ENCODE data around the gene EIF4B. TPM values are rescaled to one million over a fixed set of nuclear protein-coding genes. Genes with fewer than 3 reads are reported as not detected.

The EIF4B gene, protein sequence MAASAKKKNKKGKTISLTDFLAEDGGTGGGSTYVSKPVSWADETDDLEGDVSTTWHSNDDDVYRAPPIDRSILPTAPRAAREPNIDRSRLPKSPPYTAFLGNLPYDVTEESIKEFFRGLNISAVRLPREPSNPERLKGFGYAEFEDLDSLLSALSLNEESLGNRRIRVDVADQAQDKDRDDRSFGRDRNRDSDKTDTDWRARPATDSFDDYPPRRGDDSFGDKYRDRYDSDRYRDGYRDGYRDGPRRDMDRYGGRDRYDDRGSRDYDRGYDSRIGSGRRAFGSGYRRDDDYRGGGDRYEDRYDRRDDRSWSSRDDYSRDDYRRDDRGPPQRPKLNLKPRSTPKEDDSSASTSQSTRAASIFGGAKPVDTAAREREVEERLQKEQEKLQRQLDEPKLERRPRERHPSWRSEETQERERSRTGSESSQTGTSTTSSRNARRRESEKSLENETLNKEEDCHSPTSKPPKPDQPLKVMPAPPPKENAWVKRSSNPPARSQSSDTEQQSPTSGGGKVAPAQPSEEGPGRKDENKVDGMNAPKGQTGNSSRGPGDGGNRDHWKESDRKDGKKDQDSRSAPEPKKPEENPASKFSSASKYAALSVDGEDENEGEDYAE
- total RNA-seq (631 and 674 TPM in 2 replicates), polyA plus RNA-seq (252 and 286 TPM in 2 replicates), polyA minus RNA-seq (480 and 587 TPM in 2 replicates)
- total RNA-seq (2013): 843 TPM

DNA sequence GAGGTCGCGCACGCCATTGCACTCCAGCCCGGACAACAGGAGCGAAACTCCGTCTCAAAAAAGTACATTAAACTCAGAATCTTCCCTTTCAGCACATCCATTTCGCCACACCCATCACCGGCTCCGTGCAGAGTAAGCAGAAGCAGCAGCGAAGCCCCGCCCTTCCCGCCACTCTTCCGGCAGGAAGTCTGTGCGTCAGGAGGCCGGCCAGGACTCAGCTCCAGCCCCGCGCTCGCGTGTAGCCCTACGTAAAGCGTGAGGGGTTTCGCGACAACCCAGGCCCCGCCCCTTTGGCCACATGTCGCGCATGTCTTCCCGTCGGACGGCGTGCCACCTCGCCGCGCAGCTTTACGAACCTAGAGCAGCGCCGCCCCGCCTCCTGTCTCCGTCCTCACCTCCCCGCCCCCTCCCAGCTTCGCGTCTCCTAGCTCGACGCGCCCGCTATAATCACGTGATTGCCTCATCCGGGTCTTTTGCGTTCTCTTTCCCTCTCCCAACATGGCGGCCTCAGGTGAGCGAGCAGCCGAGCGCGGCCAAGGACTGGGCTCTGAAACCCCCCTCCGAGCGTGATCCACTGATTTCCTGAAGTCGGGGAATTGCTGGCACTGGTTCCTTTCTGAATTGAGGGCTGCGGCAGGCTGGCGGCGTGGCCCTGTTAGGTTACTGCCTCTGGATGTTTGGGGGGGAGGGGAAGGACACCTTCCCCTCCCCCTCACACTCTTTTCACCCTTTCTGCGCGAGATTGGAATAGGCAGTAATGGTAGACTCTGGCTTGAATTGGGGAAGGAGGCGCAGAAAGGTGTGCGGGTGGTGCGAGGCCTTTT, at the start of gene EIF4B:
Gene EIF4B, plus strand, starts transcription at position 471 of the 824 bp plus-strand sequence. Its CDS starts 28 bp downstream, at position 499.
- H3K4me1 ChIP-seq (ENCODE audit: control insufficient read depth in 2 of 2, insufficient read depth in 2 of 2, low read length in 2 of 2): peaks cover 38 to 46% of the 10 kb centered on the region in 2 donors
- peak within 1 kb of the TSS; percentile 79 to 92 for H3K27ac ChIP-seq (ENCODE audit: low read length in 2 of 2)
- peak within 1 kb of the TSS; percentile 76 for H3K9ac ChIP-seq (ENCODE audit: low read length)
- peaks cover 44% of the 10 kb centered on the region for H3K4me1 Mint-ChIP-seq
- DNase-seq (peak; percentile 100), ATAC-seq (ENCODE audit: low read depth) (peak; percentile 91)
- H3K27ac Mint-ChIP-seq: peak within 1 kb of the TSS; percentile 98
- peak within 1 kb of the TSS; percentile 77 for H3K4me2 ChIP-seq (replicated peaks; ENCODE audit: low read depth, low read length, poor library complexity, severe bottlenecking)
- H3K9me3 Mint-ChIP-seq (ENCODE audit: insufficient read depth): no peaks in the 10 kb centered on the region
- H3K36me3 ChIP-seq (replicated peaks in 1 of 2; ENCODE audit: control extremely low read depth in 1 of 2, control insufficient read depth in 1 of 2, extremely low read depth in 1 of 2, insufficient read depth in 2 of 2, low read length in 1 of 2): peaks cover 0 to 13% of the 10 kb centered on the region in 2 experiments
- ChIA-PET CTCF (interaction anchor here (0.6 to 1.6 kb wide), 11 partner anchors 20 to 1352 kb away, joined by 3 to 4 read pairs (median 3); partner anchors contain the start of gene SPRYD3), POLR2A (interaction anchor here (0.6 to 1.0 kb wide), 5 partner anchors 41 to 748 kb away, joined by 3 to 7 read pairs (median 4); partner anchors contain the start of genes CSAD, SPRYD3 and ZNF740)
- no peaks in the 10 kb centered on the region for H3K27me3 ChIP-seq (replicated peaks in 1 of 4; ENCODE audit: control extremely low read depth in 1 of 4, control insufficient read depth in 3 of 4, insufficient read depth in 4 of 4, low read length in 3 of 4)
- TF ChIP-seq, protein P1, sequence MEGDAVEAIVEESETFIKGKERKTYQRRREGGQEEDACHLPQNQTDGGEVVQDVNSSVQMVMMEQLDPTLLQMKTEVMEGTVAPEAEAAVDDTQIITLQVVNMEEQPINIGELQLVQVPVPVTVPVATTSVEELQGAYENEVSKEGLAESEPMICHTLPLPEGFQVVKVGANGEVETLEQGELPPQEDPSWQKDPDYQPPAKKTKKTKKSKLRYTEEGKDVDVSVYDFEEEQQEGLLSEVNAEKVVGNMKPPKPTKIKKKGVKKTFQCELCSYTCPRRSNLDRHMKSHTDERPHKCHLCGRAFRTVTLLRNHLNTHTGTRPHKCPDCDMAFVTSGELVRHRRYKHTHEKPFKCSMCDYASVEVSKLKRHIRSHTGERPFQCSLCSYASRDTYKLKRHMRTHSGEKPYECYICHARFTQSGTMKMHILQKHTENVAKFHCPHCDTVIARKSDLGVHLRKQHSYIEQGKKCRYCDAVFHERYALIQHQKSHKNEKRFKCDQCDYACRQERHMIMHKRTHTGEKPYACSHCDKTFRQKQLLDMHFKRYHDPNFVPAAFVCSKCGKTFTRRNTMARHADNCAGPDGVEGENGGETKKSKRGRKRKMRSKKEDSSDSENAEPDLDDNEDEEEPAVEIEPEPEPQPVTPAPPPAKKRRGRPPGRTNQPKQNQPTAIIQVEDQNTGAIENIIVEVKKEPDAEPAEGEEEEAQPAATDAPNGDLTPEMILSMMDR (IDR thresholded peaks at IDR 0.05): no peak
- TF ChIP-seq EZH2 (IDR thresholded peaks at IDR 0.05; ENCODE audit: borderline replicate concordance, insufficient read depth, low read depth, low read length, poor library complexity, severe bottlenecking): no peak
- peaks cover 48% of the 10 kb centered on the region for H4K20me1 ChIP-seq (ENCODE audit: control insufficient read depth, insufficient read depth, low read length, poor library complexity, severe bottlenecking)
- no peaks in the 10 kb centered on the region for H3K9me3 ChIP-seq (ENCODE audit: control extremely low read depth in 1 of 3, control insufficient read depth in 2 of 3, insufficient read depth in 1 of 3, low read length in 2 of 3)
- peak within 1 kb of the TSS; percentile 72 to 100 (median 82) for H3K4me3 ChIP-seq (ENCODE audit: control extremely low read depth in 1 of 5, extremely low read depth in 1 of 5, insufficient read depth in 1 of 5, low read depth in 2 of 5, low read length in 4 of 5)
- H3K4me3 Mint-ChIP-seq: peak within 1 kb of the TSS; percentile 98
- H2AFZ ChIP-seq (ENCODE audit: insufficient read depth, low read depth, low read length, poor library complexity, severe bottlenecking): peak within 1 kb of the TSS; percentile 92
- H3K27me3 Mint-ChIP-seq: no peaks in the 10 kb centered on the region
- intact Hi-C loops (cut with micrococcal nuclease): loop anchor here (1.0 to 10.0 kb wide), 9 partner anchors 41 to 1789 kb away; partner anchors contain the start of genes ACVR1B, ATP5MC2, CISTR and CSAD
- 0% methylated on average over 58 of the region's 64 CpGs for WGBS (ENCODE audit: insufficient coverage)
- H3K79me2 ChIP-seq (ENCODE audit: control insufficient read depth, insufficient read depth, low read length): peaks cover 53% of the 10 kb centered on the region
